SK-N-SH (cell line): ENCODE data around the gene WDR7. TPM values are rescaled to one million over a fixed set of nuclear protein-coding genes. Genes with fewer than 3 reads are reported as not detected.

Source experiments
- CTCF ChIA-PET: fragments of 300-600, 350-600 bp; formaldehyde crosslinking; extraction: SDS; loops from one replicate; lab custom pipeline; 2021; lab: Yijun Ruan, JAX
- POLR2A ChIA-PET: fragments of 350-600 bp; sonication (Branson Sonifier 250); formaldehyde crosslinking; extraction: SDS; loops from one replicate; lab custom pipeline; 2020; ENCODE audit warnings: antibody characterized with exemption, inconsistent platforms; lab: Yijun Ruan, JAX
- DNase-seq: peaks from one replicate; pipeline ENCODE4 v3.0.0; 2012
- H2AFZ ChIP-seq: fragments of 200-600 bp; sonication (generic); 2 replicates; pipeline ENCODE4 v1.8.1; 2016; ENCODE audit warnings: antibody characterized with exemption, mild to moderate bottlenecking, low read depth
- H3F3A ChIP-seq: fragments of 200-600 bp; sonication (generic); replicated peaks from 2 replicates; pipeline ENCODE3; 2016; ENCODE audit warnings: antibody characterized with exemption, mild to moderate bottlenecking; ENCODE audit not compliant: insufficient read depth
- H3K27ac ChIP-seq, 2 experiments: fragments of 200-500 bp in 1 of 2; fragments of 200-600 bp in 1 of 2; sonication (Bioruptor generic) in 1 of 2; sonication (generic), shearing (Covaris generic) in 1 of 2; 2 replicates each; pipeline versions ENCODE4 v1.5.1 to v1.6.1; 2014 to 2016; ENCODE audit warnings: low read depth in 2 of 2, inconsistent platforms in 1 of 2, low read length in 1 of 2, mild to moderate bottlenecking in 1 of 2, mixed read lengths in 1 of 2
- H3K27me3 ChIP-seq: fragments of 200-600 bp; sonication (generic), shearing (Covaris generic); 2 replicates; pipeline ENCODE4 v1.6.1; 2016; ENCODE audit warnings: mixed run types; ENCODE audit not compliant: insufficient read depth
- H3K36me3 ChIP-seq, 2 experiments: fragments of 200-500 bp in 1 of 2; fragments of 200-600 bp in 1 of 2; sonication (Bioruptor generic) in 1 of 2; sonication (generic) in 1 of 2; replicated peaks in 1 of 2; 2 replicates each; pipeline versions ENCODE3 to v1.5.1; 2014 to 2016; ENCODE audit warnings: low read length in 1 of 2, mild to moderate bottlenecking in 1 of 2; ENCODE audit not compliant: insufficient read depth in 2 of 2, control insufficient read depth in 1 of 2
- H3K4me1 ChIP-seq, 2 experiments: fragments of 200-500 bp in 1 of 2; fragments of 200-600 bp in 1 of 2; sonication (Bioruptor generic) in 1 of 2; sonication (generic), shearing (Covaris generic) in 1 of 2; 2 replicates each; pipeline versions ENCODE4 v1.5.1 to v1.6.1; 2014 to 2016; ENCODE audit warnings: low read depth in 1 of 2, low read length in 1 of 2, mixed run types in 1 of 2; ENCODE audit not compliant: insufficient read depth in 2 of 2, control insufficient read depth in 1 of 2
- H3K4me2 ChIP-seq: fragments of 200-600 bp; sonication (generic), shearing (Covaris generic); 2 replicates; pipeline ENCODE4 v1.6.1; 2017; ENCODE audit warnings: mixed run types
- H3K4me3 ChIP-seq, 2 experiments: fragments of 200-500 bp in 1 of 2; fragments of 200-600 bp in 1 of 2; sonication (Bioruptor generic) in 1 of 2; sonication (generic), shearing (Covaris generic) in 1 of 2; 2 replicates each; pipeline versions ENCODE4 v1.5.1 to v1.8.1; 2014 to 2016; ENCODE audit warnings: low read depth in 2 of 2, inconsistent platforms in 1 of 2, low read length in 1 of 2, mild to moderate bottlenecking in 1 of 2, mixed read lengths in 1 of 2, moderate library complexity in 1 of 2
- H3K79me2 ChIP-seq: fragments of 200-600 bp; sonication (generic); 2 replicates; pipeline ENCODE4 v1.8.1; 2017; ENCODE audit warnings: mild to moderate bottlenecking; ENCODE audit not compliant: insufficient read depth
- H3K9ac ChIP-seq: fragments of 200-600 bp; sonication (generic); 2 replicates; pipeline ENCODE4 v1.6.1; 2017; ENCODE audit warnings: mixed run types
- H3K9me2 ChIP-seq: fragments of 200-600 bp; sonication (generic); 2 replicates; pipeline ENCODE4 v1.6.1; 2017; ENCODE audit warnings: mixed run types
- H3K9me3 ChIP-seq: fragments of 200-600 bp; sonication (generic); 2 replicates; pipeline ENCODE4 v1.6.1; 2017; ENCODE audit warnings: mixed run types, mild to moderate bottlenecking, moderate library complexity
- H4K20me1 ChIP-seq: fragments of 200-600 bp; sonication (generic); 2 replicates; pipeline ENCODE4 v1.6.1; 2017; ENCODE audit warnings: mild to moderate bottlenecking, mixed run types; ENCODE audit not compliant: insufficient read depth
- ELF1 ChIP-seq: IDR thresholded peaks from 2 replicates; pipeline ENCODE4 v1.4.0; 2012
- EP300 ChIP-seq, 2 experiments: IDR thresholded peaks; 2 replicates each; pipeline versions ENCODE4 v1.4.0 to v1.6.1; 2012; ENCODE audit warnings: borderline replicate concordance in 1 of 2, low read depth in 1 of 2, low read length in 1 of 2
- EZH2phosphoT487 ChIP-seq: fragments of 200-600 bp; sonication (generic); IDR thresholded peaks from 2 replicates; pipeline ENCODE4 v1.6.1; 2017; ENCODE audit warnings: low read depth, mixed run types, mild to moderate bottlenecking, antibody characterized with exemption, moderate library complexity, borderline replicate concordance
- FOSL2 ChIP-seq: IDR thresholded peaks from 2 replicates; pipeline ENCODE4 v1.4.0; 2012; ENCODE audit warnings: low read depth, mild to moderate bottlenecking, moderate library complexity, borderline replicate concordance
- FOXJ3 ChIP-seq: sonication (generic); formaldehyde crosslinking; IDR thresholded peaks from 2 replicates; pipeline ENCODE4 v1.5.1; 2020; ENCODE audit warnings: mild to moderate bottlenecking, missing genetic modification reagents
- FOXM1 ChIP-seq: IDR thresholded peaks from 2 replicates; pipeline ENCODE4 v1.4.0; 2012; ENCODE audit warnings: low read depth, mild to moderate bottlenecking
- JUND ChIP-seq: IDR thresholded peaks from 2 replicates; pipeline ENCODE4 v1.4.0; 2012
- MEF2A ChIP-seq: IDR thresholded peaks from 2 replicates; pipeline ENCODE4 v1.4.0; 2012; ENCODE audit warnings: low read depth, borderline replicate concordance
- NFIC ChIP-seq: IDR thresholded peaks from 2 replicates; pipeline ENCODE4 v1.4.0; 2012; ENCODE audit warnings: borderline replicate concordance
- POLR2AphosphoS5 ChIP-seq: IDR thresholded peaks from 2 replicates; pipeline ENCODE4 v1.6.1; 2012; ENCODE audit warnings: low read depth, low read length
- RAD21 ChIP-seq: IDR thresholded peaks from 2 replicates; pipeline ENCODE4 v1.6.1; 2012; ENCODE audit warnings: mild to moderate bottlenecking, low read length
- RXRA ChIP-seq: IDR thresholded peaks from 2 replicates; pipeline ENCODE4 v1.4.0; 2012; ENCODE audit warnings: low read depth, mild to moderate bottlenecking, borderline replicate concordance
- SIN3A ChIP-seq: IDR thresholded peaks from 2 replicates; pipeline ENCODE4 v1.6.1; 2012; ENCODE audit warnings: low read depth, mild to moderate bottlenecking, low read length, moderate library complexity, borderline replicate concordance
- TCF12 ChIP-seq: IDR thresholded peaks from 2 replicates; pipeline ENCODE4 v1.4.0; 2012
- YY1 ChIP-seq: IDR thresholded peaks from 2 replicates; pipeline ENCODE4 v1.4.0; 2012; ENCODE audit warnings: low read depth, mild to moderate bottlenecking
- WGBS: methylation state at CpG from one replicate; pipeline ENCODE4 v1.1.6; 2017; ENCODE audit warnings: low lambda C conversion rate; 5-methylcytosine and 5-hydroxymethylcytosine counted together
- polyA plus RNA-seq, 3 experiments: library from polyadenylated mRNA; depleted of rRNA; stranded (reverse); fragments of >200 nt; gene quantifications; 2 replicates each; pipeline ENCODE4 v1.2.3, GENCODE V29; 2012
- TF ChIP-seq, protein P1 (sequence below): fragments of 150-350 bp; IDR thresholded peaks from 2 replicates; pipeline ENCODE4 v1.6.1; 2016; ENCODE audit warnings: mild to moderate bottlenecking, low read depth, low read length
- TF ChIP-seq, protein P2 (sequence below): IDR thresholded peaks from 2 replicates; pipeline ENCODE4 v1.4.0; 2012; ENCODE audit warnings: low read depth
- TF ChIP-seq, protein P3 (sequence below): IDR thresholded peaks from 2 replicates; pipeline ENCODE4 v1.6.1; 2012; ENCODE audit warnings: mild to moderate bottlenecking, low read depth, low read length, moderate library complexity
- TF ChIP-seq, protein P4 (sequence below): fragments of 150-350 bp; IDR thresholded peaks from 2 replicates; pipeline ENCODE4 v1.6.1; 2017; ENCODE audit warnings: antibody characterized with exemption, low read length, low read depth, borderline replicate concordance
- TF ChIP-seq, protein P5 (sequence below): IDR thresholded peaks from 2 replicates; pipeline ENCODE4; 2012

The WDR7 gene
- polyA plus RNA-seq, 1 of the 3 experiments (the other 2 are of a cell fraction) = 4.1 TPM

DNA sequence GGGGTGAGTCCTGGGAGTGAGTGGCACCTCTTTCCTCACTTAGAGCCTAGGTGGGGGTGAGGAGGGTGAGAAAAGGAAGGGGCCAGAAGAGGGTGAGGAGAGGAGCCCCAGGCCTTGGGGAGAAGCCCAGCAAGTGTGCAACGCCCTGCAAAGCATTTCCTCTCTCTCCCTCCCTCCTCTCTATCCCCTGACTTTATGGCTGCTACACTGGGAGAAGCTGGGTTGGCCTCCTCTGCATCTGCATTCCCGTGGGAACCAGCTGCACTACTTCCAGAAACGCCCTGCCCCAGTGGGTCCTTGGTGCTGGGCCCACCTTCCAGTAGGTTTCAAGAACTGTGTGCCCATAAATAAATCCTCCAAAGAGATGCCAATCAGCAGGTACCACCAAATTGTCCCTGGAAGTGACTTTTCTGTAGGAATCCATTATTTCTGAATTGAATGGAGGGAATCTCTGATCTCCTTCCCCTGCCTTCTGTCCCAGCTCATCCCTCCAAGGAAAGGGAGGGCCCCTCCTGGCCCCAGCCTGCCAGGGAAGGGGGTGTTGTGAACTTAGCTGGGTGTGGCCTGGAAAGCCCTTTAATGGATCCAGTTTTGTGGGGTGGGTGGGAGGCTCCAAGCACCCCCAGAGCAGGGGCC is 400.0 kb downstream of the WDR7 start:
- Histone ChIP-seq H3K4me1 (peaks cover 0 to 30% of the 10 kb centered on the region in 2 experiments; a peak in 2 of 4 replicates), H3K27ac (no peak overlapping the region), H3K79me2 (no peaks in the 10 kb centered on the region), H3K36me3 (no peaks in the 10 kb centered on the region), H4K20me1 (no peaks in the 10 kb centered on the region), H3K9me3 (no peaks in the 10 kb centered on the region), H3K4me3 (no peak overlapping the region), H3K9ac (no peak overlapping the region), H3F3A (no peaks in the 10 kb centered on the region), H3K9me2 (no peaks in the 10 kb centered on the region), H3K4me2 (no peak overlapping the region), H3K27me3 (no peaks in the 10 kb centered on the region), H2AFZ (no peak overlapping the region)
- TF ChIP-seq RXRA (no peak), POLR2AphosphoS5 (no peak), EZH2phosphoT487 (no peak), RAD21 (no peak), FOXM1 (no peak), FOXJ3 (CRISPR knock-in tag) (no peak), NFIC (no peak), ELF1 (no peak), YY1 (no peak), MEF2A (no peak), TCF12 (no peak), SIN3A (no peak), EP300 (IDR thresholded peaks at IDR 0.05; ENCODE audit: borderline replicate concordance in 1 of 2, low read depth in 1 of 2, low read length in 1 of 2) (no peak), FOSL2 (no peak), JUND (no peak)
- TF ChIP-seq, protein P1, sequence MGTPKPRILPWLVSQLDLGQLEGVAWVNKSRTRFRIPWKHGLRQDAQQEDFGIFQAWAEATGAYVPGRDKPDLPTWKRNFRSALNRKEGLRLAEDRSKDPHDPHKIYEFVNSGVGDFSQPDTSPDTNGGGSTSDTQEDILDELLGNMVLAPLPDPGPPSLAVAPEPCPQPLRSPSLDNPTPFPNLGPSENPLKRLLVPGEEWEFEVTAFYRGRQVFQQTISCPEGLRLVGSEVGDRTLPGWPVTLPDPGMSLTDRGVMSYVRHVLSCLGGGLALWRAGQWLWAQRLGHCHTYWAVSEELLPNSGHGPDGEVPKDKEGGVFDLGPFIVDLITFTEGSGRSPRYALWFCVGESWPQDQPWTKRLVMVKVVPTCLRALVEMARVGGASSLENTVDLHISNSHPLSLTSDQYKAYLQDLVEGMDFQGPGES = no peak
- TF ChIP-seq, protein P2, sequence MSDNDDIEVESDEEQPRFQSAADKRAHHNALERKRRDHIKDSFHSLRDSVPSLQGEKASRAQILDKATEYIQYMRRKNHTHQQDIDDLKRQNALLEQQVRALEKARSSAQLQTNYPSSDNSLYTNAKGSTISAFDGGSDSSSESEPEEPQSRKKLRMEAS = no peak
- TF ChIP-seq, protein P3, sequence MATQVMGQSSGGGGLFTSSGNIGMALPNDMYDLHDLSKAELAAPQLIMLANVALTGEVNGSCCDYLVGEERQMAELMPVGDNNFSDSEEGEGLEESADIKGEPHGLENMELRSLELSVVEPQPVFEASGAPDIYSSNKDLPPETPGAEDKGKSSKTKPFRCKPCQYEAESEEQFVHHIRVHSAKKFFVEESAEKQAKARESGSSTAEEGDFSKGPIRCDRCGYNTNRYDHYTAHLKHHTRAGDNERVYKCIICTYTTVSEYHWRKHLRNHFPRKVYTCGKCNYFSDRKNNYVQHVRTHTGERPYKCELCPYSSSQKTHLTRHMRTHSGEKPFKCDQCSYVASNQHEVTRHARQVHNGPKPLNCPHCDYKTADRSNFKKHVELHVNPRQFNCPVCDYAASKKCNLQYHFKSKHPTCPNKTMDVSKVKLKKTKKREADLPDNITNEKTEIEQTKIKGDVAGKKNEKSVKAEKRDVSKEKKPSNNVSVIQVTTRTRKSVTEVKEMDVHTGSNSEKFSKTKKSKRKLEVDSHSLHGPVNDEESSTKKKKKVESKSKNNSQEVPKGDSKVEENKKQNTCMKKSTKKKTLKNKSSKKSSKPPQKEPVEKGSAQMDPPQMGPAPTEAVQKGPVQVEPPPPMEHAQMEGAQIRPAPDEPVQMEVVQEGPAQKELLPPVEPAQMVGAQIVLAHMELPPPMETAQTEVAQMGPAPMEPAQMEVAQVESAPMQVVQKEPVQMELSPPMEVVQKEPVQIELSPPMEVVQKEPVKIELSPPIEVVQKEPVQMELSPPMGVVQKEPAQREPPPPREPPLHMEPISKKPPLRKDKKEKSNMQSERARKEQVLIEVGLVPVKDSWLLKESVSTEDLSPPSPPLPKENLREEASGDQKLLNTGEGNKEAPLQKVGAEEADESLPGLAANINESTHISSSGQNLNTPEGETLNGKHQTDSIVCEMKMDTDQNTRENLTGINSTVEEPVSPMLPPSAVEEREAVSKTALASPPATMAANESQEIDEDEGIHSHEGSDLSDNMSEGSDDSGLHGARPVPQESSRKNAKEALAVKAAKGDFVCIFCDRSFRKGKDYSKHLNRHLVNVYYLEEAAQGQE = no peak
- TF ChIP-seq, protein P4, sequence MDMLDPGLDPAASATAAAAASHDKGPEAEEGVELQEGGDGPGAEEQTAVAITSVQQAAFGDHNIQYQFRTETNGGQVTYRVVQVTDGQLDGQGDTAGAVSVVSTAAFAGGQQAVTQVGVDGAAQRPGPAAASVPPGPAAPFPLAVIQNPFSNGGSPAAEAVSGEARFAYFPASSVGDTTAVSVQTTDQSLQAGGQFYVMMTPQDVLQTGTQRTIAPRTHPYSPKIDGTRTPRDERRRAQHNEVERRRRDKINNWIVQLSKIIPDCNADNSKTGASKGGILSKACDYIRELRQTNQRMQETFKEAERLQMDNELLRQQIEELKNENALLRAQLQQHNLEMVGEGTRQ = no peak
- TF ChIP-seq, protein P5, sequence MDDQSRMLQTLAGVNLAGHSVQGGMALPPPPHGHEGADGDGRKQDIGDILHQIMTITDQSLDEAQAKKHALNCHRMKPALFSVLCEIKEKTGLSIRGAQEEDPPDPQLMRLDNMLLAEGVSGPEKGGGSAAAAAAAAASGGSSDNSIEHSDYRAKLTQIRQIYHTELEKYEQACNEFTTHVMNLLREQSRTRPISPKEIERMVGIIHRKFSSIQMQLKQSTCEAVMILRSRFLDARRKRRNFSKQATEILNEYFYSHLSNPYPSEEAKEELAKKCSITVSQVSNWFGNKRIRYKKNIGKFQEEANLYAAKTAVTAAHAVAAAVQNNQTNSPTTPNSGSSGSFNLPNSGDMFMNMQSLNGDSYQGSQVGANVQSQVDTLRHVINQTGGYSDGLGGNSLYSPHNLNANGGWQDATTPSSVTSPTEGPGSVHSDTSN = no peak
- DNase-seq = no peak
- CTCF ChIA-PET = interaction anchor here (0.9 to 2.1 kb wide), 3 partner anchors 302 to 387 kb away, joined by 3 to 11 read pairs (median 4); no protein-coding TSS in a partner anchor
- 0% methylated on average over 2 of the region's 3 CpGs for WGBS
- POLR2A ChIA-PET = no interaction called here
